Mesenchymal stem cell (in vitro differentiated cells and primary cell): Measurements from ENCODE around the gene IL5RA.

Experiments
- DNase-seq: peaks from one replicate; pipeline ENCODE4 v3.0.0-alpha.2; 2013
- H2AFZ ChIP-seq: one replicate; pipeline ENCODE4 v1.6.1; 2013; ENCODE audit warnings: low read depth, mild to moderate bottlenecking, control low read depth, inconsistent platforms, low read length, moderate library complexity
- H2AK5ac ChIP-seq: 2 replicates; pipeline ENCODE4 v1.6.1; 2013; ENCODE audit warnings: low read length, moderate library complexity, mild to moderate bottlenecking, inconsistent platforms; ENCODE audit not compliant: severe bottlenecking
- H2BK120ac ChIP-seq: one replicate; pipeline ENCODE4 v1.6.1; 2013; ENCODE audit warnings: low read depth, mild to moderate bottlenecking, inconsistent platforms, low read length, moderate library complexity
- H2BK12ac ChIP-seq, 2 experiments: one replicate each; pipeline ENCODE4 v1.6.1; 2013; ENCODE audit warnings: inconsistent platforms in 2 of 2, low read length in 2 of 2, mild to moderate bottlenecking in 2 of 2, moderate library complexity in 2 of 2, control low read depth in 1 of 2
- H2BK15ac ChIP-seq: one replicate; pipeline ENCODE4 v1.6.1; 2013; ENCODE audit warnings: mild to moderate bottlenecking, low read depth, inconsistent platforms; ENCODE audit not compliant: poor library complexity, severe bottlenecking
- H2BK5ac ChIP-seq: 2 replicates; pipeline ENCODE4 v1.6.1; 2013; ENCODE audit warnings: low read depth, mild to moderate bottlenecking, low read length, control low read depth, inconsistent platforms; ENCODE audit not compliant: poor library complexity, severe bottlenecking
- H3K14ac ChIP-seq, 2 experiments: one replicate each; pipeline ENCODE4 v1.6.1; 2013; ENCODE audit warnings: inconsistent platforms in 2 of 2, low read length in 2 of 2, control low read depth in 1 of 2, mild to moderate bottlenecking in 1 of 2, moderate library complexity in 1 of 2
- H3K18ac ChIP-seq, 2 experiments: one replicate each; pipeline ENCODE4 v1.6.1; 2013; ENCODE audit warnings: inconsistent platforms in 2 of 2, low read length in 2 of 2, control low read depth in 1 of 2, low read depth in 1 of 2, mild to moderate bottlenecking in 1 of 2
- H3K23ac ChIP-seq, 2 experiments: one replicate each; pipeline ENCODE4 v1.6.1; 2013; ENCODE audit warnings: inconsistent platforms in 2 of 2, low read length in 2 of 2, mild to moderate bottlenecking in 2 of 2, moderate library complexity in 2 of 2, control low read depth in 1 of 2
- H3K27ac ChIP-seq: 2 replicates; pipeline ENCODE4 v1.5.1; 2013; ENCODE audit warnings: mild to moderate bottlenecking, moderate library complexity, low read length, control low read depth, inconsistent platforms; ENCODE audit not compliant: poor library complexity, severe bottlenecking
- H3K27me3 ChIP-seq, 2 experiments: 2 replicates each; pipeline versions ENCODE4 v1.6.1 to v1.7.0; 2013; ENCODE audit warnings: low read length in 2 of 2, mild to moderate bottlenecking in 2 of 2, moderate library complexity in 2 of 2, control low read depth in 1 of 2, inconsistent platforms in 1 of 2; ENCODE audit not compliant: control insufficient read depth in 1 of 2, insufficient read depth in 1 of 2
- H3K36me3 ChIP-seq, 2 experiments: 2 replicates each; pipeline versions ENCODE4 v1.6.1 to v1.7.0; 2013; ENCODE audit warnings: low read length in 2 of 2, control low read depth in 1 of 2, inconsistent platforms in 1 of 2, low read depth in 1 of 2, mild to moderate bottlenecking in 1 of 2; ENCODE audit not compliant: insufficient read depth in 2 of 2, control insufficient read depth in 1 of 2
- H3K4ac ChIP-seq, 2 experiments: one replicate each; pipeline ENCODE4 v1.6.1; 2013; ENCODE audit warnings: inconsistent platforms in 2 of 2, low read length in 2 of 2, mild to moderate bottlenecking in 2 of 2, moderate library complexity in 2 of 2, control low read depth in 1 of 2, low read depth in 1 of 2
- H3K4me1 ChIP-seq: 2 replicates; pipeline ENCODE4 v1.6.1; 2013; ENCODE audit warnings: low read depth, low read length, control low read depth; ENCODE audit not compliant: control insufficient read depth, insufficient read depth
- H3K4me2 ChIP-seq: 2 replicates; pipeline ENCODE4 v1.6.1; 2013; ENCODE audit warnings: low read length, mild to moderate bottlenecking, inconsistent platforms; ENCODE audit not compliant: poor library complexity, severe bottlenecking
- H3K4me3 ChIP-seq, 2 experiments: 2 replicates each; pipeline versions ENCODE4 v1.5.1 to v1.7.0; 2013; ENCODE audit warnings: low read length in 2 of 2, mild to moderate bottlenecking in 2 of 2, control low read depth in 1 of 2, low read depth in 1 of 2; ENCODE audit not compliant: insufficient read depth in 1 of 2
- H3K79me1 ChIP-seq: replicated peaks from 2 replicates; pipeline ENCODE4 v1.6.1; 2013; ENCODE audit warnings: mild to moderate bottlenecking, control low read depth, low read length, inconsistent platforms; ENCODE audit not compliant: poor library complexity, severe bottlenecking
- H3K9ac ChIP-seq: 2 replicates; pipeline ENCODE4 v1.7.0; 2013; ENCODE audit warnings: mild to moderate bottlenecking, low read length, moderate library complexity
- H3K9me3 ChIP-seq: 2 replicates; pipeline ENCODE4 v1.7.0; 2013; ENCODE audit warnings: mild to moderate bottlenecking, low read length; ENCODE audit not compliant: control insufficient read depth
- H4K8ac ChIP-seq: one replicate; pipeline ENCODE4 v1.6.1; 2013; ENCODE audit warnings: inconsistent platforms, mild to moderate bottlenecking, low read length, moderate library complexity
- H4K91ac ChIP-seq: one replicate; pipeline ENCODE4 v1.6.1; 2013; ENCODE audit warnings: mild to moderate bottlenecking, low read length, inconsistent platforms
- WGBS: methylation state at CpG from one replicate; pipeline ENCODE4 v1.1.7; 2013; ENCODE audit warnings: mixed read lengths; 5-methylcytosine and 5-hydroxymethylcytosine counted together

Gene IL5RA

GRCh38 chr3:3087279-3087678 is 22.9 kb downstream of the IL5RA start:
- H4K91ac ChIP-seq, result no peak overlapping the region
- no peak overlapping the region for H2BK15ac ChIP-seq
- no peak overlapping the region for H3K27ac ChIP-seq
- no peak overlapping the region for H3K4me3 ChIP-seq
- no peak for DNase-seq
- H2AFZ ChIP-seq, result no peak overlapping the region
- H2BK120ac ChIP-seq, result no peak overlapping the region
- H3K36me3 ChIP-seq, result no peaks in the 10 kb centered on the region
- H3K4me2 ChIP-seq, result no peak overlapping the region
- no peaks in the 10 kb centered on the region for H3K9me3 ChIP-seq
- H3K27me3 ChIP-seq, result no peaks in the 10 kb centered on the region
- H3K4ac ChIP-seq, result no peak overlapping the region
- H2BK12ac ChIP-seq, result no peak overlapping the region
- no peaks in the 10 kb centered on the region for H3K79me1 ChIP-seq
- H2BK5ac ChIP-seq, result no peak overlapping the region
- H3K14ac ChIP-seq, result no peak overlapping the region
- H3K18ac ChIP-seq, result no peak overlapping the region
- H3K9ac ChIP-seq, result no peak overlapping the region
- H3K23ac ChIP-seq, result no peak overlapping the region
- H2AK5ac ChIP-seq, result no peak overlapping the region
- H3K4me1 ChIP-seq, result no peaks in the 10 kb centered on the region
- no peak overlapping the region for H4K8ac ChIP-seq

GRCh38 chr3:3086239-3086638 is 23.9 kb downstream of the IL5RA start:
- H3K27ac ChIP-seq, result no peak overlapping the region
- no peak for DNase-seq
- no peaks in the 10 kb centered on the region for H3K36me3 ChIP-seq
- no peak overlapping the region for H2BK12ac ChIP-seq
- no peak overlapping the region for H3K4me3 ChIP-seq
- no peak overlapping the region for H2AK5ac ChIP-seq
- H3K4ac ChIP-seq, result no peak overlapping the region
- no peaks in the 10 kb centered on the region for H3K4me1 ChIP-seq
- no peak overlapping the region for H2BK120ac ChIP-seq
- H3K4me2 ChIP-seq, result no peak overlapping the region
- no peak overlapping the region for H3K9ac ChIP-seq
- H4K8ac ChIP-seq, result no peak overlapping the region
- no peaks in the 10 kb centered on the region for H3K27me3 ChIP-seq
- WGBS, result 76% methylated on average over 6 of the region's 6 CpGs
- no peak overlapping the region for H3K14ac ChIP-seq
- no peaks in the 10 kb centered on the region for H3K9me3 ChIP-seq
- H2BK15ac ChIP-seq, result no peak overlapping the region
- no peak overlapping the region for H2BK5ac ChIP-seq
- H3K23ac ChIP-seq, result no peak overlapping the region
- no peak overlapping the region for H2AFZ ChIP-seq
- no peak overlapping the region for H4K91ac ChIP-seq
- H3K79me1 ChIP-seq, result no peaks in the 10 kb centered on the region
- no peak overlapping the region for H3K18ac ChIP-seq

- H2BK15ac ChIP-seq, result no peak overlapping the region
- 76% methylated on average over 6 of the region's 6 CpGs for WGBS
Observed at GRCh38 chr3:3085782-3086181, 24.4 kb downstream of the IL5RA start.

GRCh38 chr3:3084890-3085289 is 25.3 kb downstream of the IL5RA start:
- H3K4me2 ChIP-seq, result no peak overlapping the region
- no peak overlapping the region for H3K9ac ChIP-seq
- H4K8ac ChIP-seq, result no peak overlapping the region
- peak overlapping the region in 1 of 2 experiments; percentile 81 for H3K14ac ChIP-seq
- no peak overlapping the region for H3K27ac ChIP-seq
- no peak overlapping the region for H2BK15ac ChIP-seq
- 77% methylated on average over 3 of the region's 3 CpGs for WGBS
- H2BK12ac ChIP-seq, result no peak overlapping the region
- no peak overlapping the region for H2BK5ac ChIP-seq
- H3K9me3 ChIP-seq, result no peaks in the 10 kb centered on the region
- H3K4ac ChIP-seq, result no peak overlapping the region
- no peaks in the 10 kb centered on the region for H3K36me3 ChIP-seq
- H3K27me3 ChIP-seq, result no peaks in the 10 kb centered on the region
- no peak for DNase-seq
- H3K4me3 ChIP-seq, result no peak overlapping the region
- no peak overlapping the region for H3K23ac ChIP-seq
- no peak overlapping the region for H2BK120ac ChIP-seq
- no peak overlapping the region for H4K91ac ChIP-seq
- H3K4me1 ChIP-seq, result no peaks in the 10 kb centered on the region
- H3K18ac ChIP-seq, result no peak overlapping the region
- H3K79me1 ChIP-seq, result no peaks in the 10 kb centered on the region
- no peak overlapping the region for H2AFZ ChIP-seq
- H2AK5ac ChIP-seq, result no peak overlapping the region

More at GRCh38 chr3:3085782-3086181, 24.4 kb downstream of the IL5RA start:
- Histone ChIP-seq H2AFZ (no peak overlapping the region), H3K14ac (no peak overlapping the region), H3K23ac (no peak overlapping the region), H3K9me3 (no peaks in the 10 kb centered on the region), H2BK12ac (no peak overlapping the region), H3K4me1 (no peaks in the 10 kb centered on the region), H3K4me2 (no peak overlapping the region), H3K18ac (no peak overlapping the region), H4K91ac (no peak overlapping the region), H3K27ac (no peak overlapping the region), H3K79me1 (no peaks in the 10 kb centered on the region), H2BK5ac (no peak overlapping the region), H2AK5ac (no peak overlapping the region), H3K4ac (no peak overlapping the region), H3K4me3 (no peak overlapping the region), H3K9ac (no peak overlapping the region), H3K36me3 (no peaks in the 10 kb centered on the region), H2BK120ac (no peak overlapping the region), H3K27me3 (no peaks in the 10 kb centered on the region), H4K8ac (no peak overlapping the region)
- DNase-seq, result no peak
